Activated naive CD8-positive, alpha-beta T cell treated with anti-CD3 and anti-CD28 coated beads, Interleukin-2, amount 10 ng/mL, durations not matched to agents 7 days and 5 days (primary cell): ENCODE results near the gene RNF138. TPM values are rescaled to one million over a fixed set of nuclear protein-coding genes. Genes with fewer than 3 reads are reported as not detected.

ENCODE experiments used
- ATAC-seq: fragments of 150-1000 bp; cut with Tn5 transposase; one replicate; pipeline ENCODE4 v1.10.0; 2021; ENCODE audit warnings: low read depth, moderate library complexity
- POLR2A ChIA-PET: fragments of 350-600 bp; sonication (Branson Sonifier 250); formaldehyde crosslinking; loops from one replicate; lab custom pipeline; 2021; ENCODE audit warnings: antibody characterized with exemption; lab: Charles Lee
- DNase-seq: peaks from one replicate; pipeline ENCODE4 v3.0.0; 2021
- H3K27ac Mint-ChIP-seq: one replicate; pipeline ENCODE4 v1.8.0; 2022; ENCODE audit warnings: mild to moderate bottlenecking, mixed read lengths
- H3K27me3 Mint-ChIP-seq: one replicate; pipeline ENCODE4 v1.8.0; 2022; ENCODE audit warnings: mild to moderate bottlenecking, moderate library complexity, mixed read lengths
- H3K36me3 Mint-ChIP-seq: one replicate; pipeline ENCODE4 v1.8.0; 2021; ENCODE audit warnings: mild to moderate bottlenecking, mixed read lengths
- H3K4me1 Mint-ChIP-seq: one replicate; pipeline ENCODE4 v1.8.0; 2021; ENCODE audit warnings: mixed read lengths
- H3K4me3 Mint-ChIP-seq: one replicate; pipeline ENCODE4 v1.8.0; 2022; ENCODE audit warnings: mild to moderate bottlenecking, moderate library complexity, mixed read lengths
- H3K9me3 Mint-ChIP-seq: one replicate; pipeline ENCODE4 v1.8.0; 2021; ENCODE audit warnings: mixed read lengths
- total RNA-seq, 2 experiments: library from RNA; stranded (reverse); gene quantifications; one replicate each; pipeline ENCODE4 v1.2.3, GENCODE V29; 2021

RNF138 gene
- total RNA-seq, 2 experiments from 2014 or later: 83.6 to 86.7 TPM

- H3K27ac Mint-ChIP-seq: no peak overlapping the region
- H3K27me3 Mint-ChIP-seq: no peaks in the 10 kb centered on the region
- H3K9me3 Mint-ChIP-seq: no peaks in the 10 kb centered on the region
- H3K36me3 Mint-ChIP-seq: peaks cover 25% of the 10 kb centered on the region
- peaks cover 16% of the 10 kb centered on the region for H3K4me1 Mint-ChIP-seq
- H3K4me3 Mint-ChIP-seq: no peak overlapping the region
- ATAC-seq (no peak), DNase-seq (no peak)
- POLR2A ChIA-PET: interaction anchor here (1.4 kb wide), 1 partner anchor 20 kb away, joined by 3 read pairs; the partner anchor contains the start of gene RNF138
Measured at GRCh38 chr18:32111706-32112105, 20.0 kb downstream of the RNF138 start.

GRCh38 chr18:32112826-32113225 is 21.2 kb downstream of the RNF138 start:
- H3K9me3 Mint-ChIP-seq: no peaks in the 10 kb centered on the region
- no peaks in the 10 kb centered on the region for H3K27me3 Mint-ChIP-seq
- DNase-seq (no peak), ATAC-seq (no peak)
- no peak overlapping the region for H3K27ac Mint-ChIP-seq
- POLR2A ChIA-PET: interaction anchor here (1.4 kb wide), 1 partner anchor 21 kb away, joined by 3 read pairs; the partner anchor contains the start of gene RNF138
- no peak overlapping the region for H3K4me3 Mint-ChIP-seq
- peaks cover 17% of the 10 kb centered on the region for H3K4me1 Mint-ChIP-seq
- peaks cover 25% of the 10 kb centered on the region for H3K36me3 Mint-ChIP-seq

GRCh38 chr18:32114293-32114942 is 22.7 kb downstream of the RNF138 start:
- peaks cover 17% of the 10 kb centered on the region for H3K4me1 Mint-ChIP-seq

GRCh38 chr18:32122039-32122438 is 30.4 kb downstream of the RNF138 start:
- ATAC-seq: no peak
- POLR2A ChIA-PET: no interaction called here
- H3K27me3 Mint-ChIP-seq: no peaks in the 10 kb centered on the region
- no peaks in the 10 kb centered on the region for H3K9me3 Mint-ChIP-seq
- H3K4me3 Mint-ChIP-seq: no peak overlapping the region
- H3K27ac Mint-ChIP-seq: no peak overlapping the region
- H3K36me3 Mint-ChIP-seq: peaks cover 25% of the 10 kb centered on the region
- H3K4me1 Mint-ChIP-seq: peaks cover 7% of the 10 kb centered on the region
- no peak for DNase-seq

More at GRCh38 chr18:32114293-32114942, 22.7 kb downstream of the RNF138 start:
- DNase-seq: no peak
- Mint-ChIP-seq H3K27me3 (no peaks in the 10 kb centered on the region), H3K4me3 (no peak overlapping the region), H3K9me3 (no peaks in the 10 kb centered on the region), H3K36me3 (peaks cover 29% of the 10 kb centered on the region), H3K27ac (no peak overlapping the region)
- ATAC-seq: no peak
- POLR2A ChIA-PET: no interaction called here

GRCh38 chr18:32126538-32126937 is 34.9 kb downstream of the RNF138 start:
- H3K36me3 Mint-ChIP-seq: peaks cover 26% of the 10 kb centered on the region
- ATAC-seq: no peak
- H3K27ac Mint-ChIP-seq: no peak overlapping the region

GRCh38 chr18:32135625-32136024 is 44.0 kb downstream of the RNF138 start:
- H3K36me3 Mint-ChIP-seq: peaks cover 23% of the 10 kb centered on the region
- ATAC-seq (no peak), DNase-seq (no peak)
- H3K4me1 Mint-ChIP-seq: peaks cover 7% of the 10 kb centered on the region
- POLR2A ChIA-PET: interaction anchor here (0.7 kb wide), 1 partner anchor 148 kb away, joined by 4 read pairs; no protein-coding TSS in a partner anchor
- H3K27me3 Mint-ChIP-seq: no peaks in the 10 kb centered on the region
- no peak overlapping the region for H3K4me3 Mint-ChIP-seq
- H3K27ac Mint-ChIP-seq: no peak overlapping the region
- no peaks in the 10 kb centered on the region for H3K9me3 Mint-ChIP-seq

More at GRCh38 chr18:32126538-32126937, 34.9 kb downstream of the RNF138 start:
- H3K4me3 Mint-ChIP-seq: no peak overlapping the region
- no peak for DNase-seq
- H3K27me3 Mint-ChIP-seq: no peaks in the 10 kb centered on the region
- H3K9me3 Mint-ChIP-seq: no peaks in the 10 kb centered on the region
- H3K4me1 Mint-ChIP-seq: peaks cover 7% of the 10 kb centered on the region
- POLR2A ChIA-PET: no interaction called here

GRCh38 chr18:32138332-32138982 is 46.8 kb downstream of the RNF138 start:
- peak overlapping the region; percentile 57 for H3K27ac Mint-ChIP-seq

GRCh38 chr18:32139835-32140283 is 48.2 kb downstream of the RNF138 start:
- H3K27me3 Mint-ChIP-seq: peaks cover 2% of the 10 kb centered on the region
- DNase-seq: no peak
- peaks cover 7% of the 10 kb centered on the region for H3K4me1 Mint-ChIP-seq
- H3K9me3 Mint-ChIP-seq: no peaks in the 10 kb centered on the region
- H3K27ac Mint-ChIP-seq: no peak overlapping the region
- peaks cover 9% of the 10 kb centered on the region for H3K36me3 Mint-ChIP-seq
- H3K4me3 Mint-ChIP-seq: no peak overlapping the region
- ATAC-seq: no peak
- POLR2A ChIA-PET: interaction anchor here (0.7 kb wide), 1 partner anchor 17 kb away, joined by 3 read pairs; no protein-coding TSS in a partner anchor

More at GRCh38 chr18:32138332-32138982, 46.8 kb downstream of the RNF138 start:
- no peak overlapping the region for H3K4me3 Mint-ChIP-seq
- POLR2A ChIA-PET: no interaction called here
- no peaks in the 10 kb centered on the region for H3K9me3 Mint-ChIP-seq
- ATAC-seq (peak; percentile 92), DNase-seq (no peak)
- peaks cover 7% of the 10 kb centered on the region for H3K4me1 Mint-ChIP-seq
- peaks cover 14% of the 10 kb centered on the region for H3K36me3 Mint-ChIP-seq
- H3K27me3 Mint-ChIP-seq: peaks cover 2% of the 10 kb centered on the region

- H3K27ac Mint-ChIP-seq: no peak overlapping the region
- no peak overlapping the region for H3K4me3 Mint-ChIP-seq
- H3K27me3 Mint-ChIP-seq: peaks cover 19% of the 10 kb centered on the region
- H3K4me1 Mint-ChIP-seq: peaks cover 6% of the 10 kb centered on the region
- no peak for DNase-seq
- POLR2A ChIA-PET: no interaction called here
- H3K9me3 Mint-ChIP-seq: peaks cover 3% of the 10 kb centered on the region
- peaks cover 1% of the 10 kb centered on the region for H3K36me3 Mint-ChIP-seq
- ATAC-seq: no peak
Measured at GRCh38 chr18:32148185-32148870, 56.7 kb downstream of the RNF138 start.

- H3K27me3 Mint-ChIP-seq: peaks cover 15% of the 10 kb centered on the region
- peaks cover 5% of the 10 kb centered on the region for H3K9me3 Mint-ChIP-seq
- ATAC-seq: no peak
- peaks cover 3% of the 10 kb centered on the region for H3K36me3 Mint-ChIP-seq
- POLR2A ChIA-PET: no interaction called here
- no peak overlapping the region for H3K4me3 Mint-ChIP-seq
- DNase-seq: no peak
- H3K4me1 Mint-ChIP-seq: peaks cover 7% of the 10 kb centered on the region
- H3K27ac Mint-ChIP-seq: no peak overlapping the region
Measured at GRCh38 chr18:32152705-32153448, 61.2 kb downstream of the RNF138 start.

GRCh38 chr18:32156855-32157254 is 65.2 kb downstream of the RNF138 start:
- peaks cover 13% of the 10 kb centered on the region for H3K27me3 Mint-ChIP-seq
- peaks cover 2% of the 10 kb centered on the region for H3K36me3 Mint-ChIP-seq
- POLR2A ChIA-PET: interaction anchor here (1.0 kb wide), 1 partner anchor 17 kb away, joined by 3 read pairs; no protein-coding TSS in a partner anchor
- no peak overlapping the region for H3K4me3 Mint-ChIP-seq
- H3K27ac Mint-ChIP-seq: no peak overlapping the region
- ATAC-seq (no peak), DNase-seq (no peak)
- peaks cover 13% of the 10 kb centered on the region for H3K4me1 Mint-ChIP-seq
- H3K9me3 Mint-ChIP-seq: peaks cover 2% of the 10 kb centered on the region

- H3K9me3 Mint-ChIP-seq: peaks cover 2% of the 10 kb centered on the region
- POLR2A ChIA-PET: interaction anchor here (1.0 to 1.3 kb wide), 2 partner anchors 18 to 139 kb away, joined by 3 read pairs; partner anchors contain the start of gene RNF125
- peaks cover 13% of the 10 kb centered on the region for H3K4me1 Mint-ChIP-seq
- H3K27me3 Mint-ChIP-seq: peaks cover 8% of the 10 kb centered on the region
- ATAC-seq: no peak
- H3K36me3 Mint-ChIP-seq: peaks cover 2% of the 10 kb centered on the region
- DNase-seq: no peak
- no peak overlapping the region for H3K27ac Mint-ChIP-seq
- H3K4me3 Mint-ChIP-seq: peak overlapping the region; percentile 83
Measured at GRCh38 chr18:32157580-32157979, 65.9 kb downstream of the RNF138 start.
